Adipose tissue (tissue), 3 donors: ENCODE measurements around the gene ACTMAP. TPM values are rescaled to one million over a fixed set of nuclear protein-coding genes. Genes with fewer than 3 reads are reported as not detected.
A peak's percentile ranks its signal among the peaks of the same experiment; 100 is the strongest.
"Not testable (repeated sequence)": the region's sequence is repeated elsewhere in the genome, so short reads cannot be mapped to it uniquely, and the experiment has no call there.

Experiments used
- H3K27ac ChIP-seq: one replicate; pipeline ENCODE4 v1.5.1; 2013; ENCODE audit warnings: low read depth, low read length
- WGBS, 3 donors: extraction: QIAGEN DNeasy Blood & Tissue Kit; methylation state at CpG; one replicate each; pipeline ENCODE4 v1.1.7; 2013; 5-methylcytosine and 5-hydroxymethylcytosine counted together
- polyA plus RNA-seq, 3 donors: library from polyadenylated mRNA; stranded (reverse); fragments of 200-250 nt; gene quantifications; one replicate each; pipeline ENCODE4 v1.2.3, GENCODE V29; 2013
- donor health status: healthy with polysubstance abuse.
- donor health status: Bipolar disorder and iron deficiency.
- donor health status: healthy.

The ACTMAP gene
- polyA plus RNA-seq, 3 donors, result 3.5 to 7.1 (median 5.1) TPM

GRCh38 chr19:40730065-40730464, 20.2 kb downstream of the ACTMAP start:
- whole genome bisulfite sequencing, 3 donors, result 87 to 92% (median 89%) methylated on average over 5 of the region's 5 CpGs
- not testable (repeated sequence) for H3K27ac ChIP-seq

DNA sequence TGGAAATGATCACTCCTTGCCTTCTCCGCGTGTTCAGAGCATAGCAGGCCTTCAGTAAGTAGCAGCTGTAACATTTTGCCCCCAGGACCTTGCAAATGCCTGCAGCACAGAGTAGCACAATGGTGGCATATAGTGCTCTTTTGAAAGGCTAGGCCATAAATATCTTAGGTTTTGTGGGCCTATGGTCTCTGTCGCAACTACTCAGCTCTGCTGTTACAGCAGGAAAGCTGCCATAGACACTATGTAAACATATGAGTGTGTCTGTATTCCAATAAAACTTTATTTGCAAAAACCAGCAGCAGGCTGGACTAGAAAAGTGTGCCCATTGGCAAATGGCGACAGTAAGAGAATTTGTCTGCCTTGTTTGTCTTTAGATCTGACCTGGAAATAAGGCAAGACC, 24.0 kb downstream of the ACTMAP start:
- 97 to 100% (median 99%) methylated on average over 4 of the region's 4 CpGs for WGBS, 3 donors
- no peak overlapping the region for H3K27ac ChIP-seq

DNA sequence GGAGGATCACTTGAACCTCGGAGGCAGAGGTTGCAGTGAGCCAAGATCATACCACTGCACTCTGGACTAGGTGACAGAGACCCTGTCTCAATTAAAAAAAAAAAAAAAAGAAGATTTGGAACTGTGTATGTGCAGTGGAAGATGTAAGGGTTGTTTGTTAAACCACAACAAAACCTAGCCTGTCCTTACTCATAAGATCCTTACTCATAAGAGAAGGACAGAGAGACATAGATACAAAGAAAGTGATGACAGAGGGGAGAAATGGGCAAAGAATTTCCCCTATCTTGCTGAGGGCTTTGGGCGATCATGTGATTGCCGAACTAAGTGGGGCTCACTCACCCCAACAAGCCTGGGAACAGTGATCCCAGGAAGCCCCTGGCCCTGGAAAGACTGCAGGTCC, 25.4 kb downstream of the ACTMAP start:
- H3K27ac ChIP-seq, result no peak overlapping the region

DNA sequence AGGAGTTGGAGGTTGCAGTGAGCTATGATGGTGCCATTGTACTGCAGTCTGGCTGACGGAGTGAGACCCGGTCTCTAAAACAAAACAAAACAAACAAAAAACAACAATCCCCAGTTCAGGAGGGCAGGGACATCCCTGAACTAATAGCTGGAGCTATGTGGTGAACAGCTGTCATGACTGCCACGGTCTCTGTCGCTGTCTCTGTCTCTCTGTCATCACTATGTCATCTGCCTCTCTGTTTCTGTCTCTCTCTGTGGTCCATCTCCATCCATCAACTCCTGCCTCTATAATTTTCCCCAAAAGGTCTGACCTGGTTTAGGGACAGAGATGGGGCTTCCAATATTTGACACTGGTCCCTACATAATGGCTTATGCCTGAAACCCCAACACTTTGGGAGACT, 26.0 kb downstream of the ACTMAP start:
- no peak overlapping the region for H3K27ac ChIP-seq
- WGBS, 3 donors, result 94 to 99% (median 97%) methylated on average over 4 of the region's 4 CpGs

More for the DNA sequence above, 25.4 kb downstream of the ACTMAP start:
- 91 to 97% (median 95%) methylated on average over 3 of the region's 3 CpGs for WGBS, 3 donors

DNA sequence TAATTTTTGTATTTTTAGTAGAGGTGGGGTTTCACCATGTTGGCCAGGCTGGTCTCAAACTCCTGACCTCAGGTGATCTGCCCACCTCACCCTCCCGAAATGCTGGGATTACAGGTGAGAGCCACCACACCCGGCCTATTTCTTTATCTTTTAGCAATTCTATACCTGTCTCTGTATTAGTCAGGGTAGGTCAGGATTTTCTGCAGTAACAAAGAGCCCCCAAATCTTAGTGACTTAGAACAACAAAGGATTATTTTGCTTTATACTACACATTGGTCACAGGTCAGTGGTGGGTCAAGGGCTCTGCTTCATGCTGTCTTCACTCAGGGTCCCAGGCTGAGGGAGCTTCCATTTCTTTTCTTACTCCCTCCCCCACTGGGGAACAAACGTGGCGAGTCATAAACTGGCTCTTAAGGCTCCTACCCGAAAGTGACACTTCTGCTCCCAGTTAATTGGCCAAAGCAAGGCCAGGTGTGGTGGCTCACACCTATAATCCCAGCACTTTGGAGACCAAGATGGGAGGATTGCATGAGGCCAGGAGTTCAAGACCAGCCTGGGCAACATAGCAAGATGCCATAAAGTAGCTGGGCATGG, 26.5 kb downstream of the ACTMAP start:
- no peak overlapping the region for H3K27ac ChIP-seq
- WGBS, 3 donors, result 95 to 96% (median 96%) methylated on average over 5 of the region's 5 CpGs

DNA sequence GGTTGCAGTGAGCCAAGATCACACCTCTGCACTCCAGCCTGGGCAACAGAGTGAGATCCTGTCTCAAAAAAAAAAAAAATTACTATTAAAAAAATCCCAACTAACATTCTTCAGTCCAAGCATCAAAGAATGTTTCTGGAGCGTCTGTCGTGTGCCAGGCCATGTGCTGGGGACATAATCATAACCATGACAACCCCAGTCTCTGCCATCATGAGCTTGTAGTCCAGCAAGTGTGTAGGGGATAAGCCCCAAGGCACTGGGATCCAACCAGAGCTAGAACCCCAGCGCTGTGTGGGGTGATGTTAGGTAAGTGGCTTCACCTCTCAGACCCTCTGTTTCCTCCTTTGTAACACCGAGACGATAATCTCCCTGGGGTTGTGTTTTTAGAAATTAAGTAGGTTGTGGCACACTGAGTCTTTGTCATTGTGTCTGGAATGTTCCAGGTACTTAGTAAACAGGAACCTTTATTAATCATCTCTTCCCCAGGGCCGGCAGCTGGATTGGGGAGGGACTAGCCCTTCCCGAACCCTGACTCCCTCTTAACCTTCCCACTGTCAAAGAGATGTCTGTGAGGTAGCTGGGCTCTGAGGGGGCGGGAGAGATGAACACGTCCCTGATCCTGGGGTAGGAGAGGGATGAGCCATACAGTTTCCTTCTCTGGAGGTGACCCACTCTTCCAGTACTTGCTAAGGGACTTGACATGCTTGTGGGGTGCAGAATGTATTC, 28.2 kb downstream of the ACTMAP start:
- WGBS, 3 donors, result 52 to 60% (median 57%) methylated on average over 9 of the region's 9 CpGs
- H3K27ac ChIP-seq, result peak overlapping the region; percentile 6

DNA sequence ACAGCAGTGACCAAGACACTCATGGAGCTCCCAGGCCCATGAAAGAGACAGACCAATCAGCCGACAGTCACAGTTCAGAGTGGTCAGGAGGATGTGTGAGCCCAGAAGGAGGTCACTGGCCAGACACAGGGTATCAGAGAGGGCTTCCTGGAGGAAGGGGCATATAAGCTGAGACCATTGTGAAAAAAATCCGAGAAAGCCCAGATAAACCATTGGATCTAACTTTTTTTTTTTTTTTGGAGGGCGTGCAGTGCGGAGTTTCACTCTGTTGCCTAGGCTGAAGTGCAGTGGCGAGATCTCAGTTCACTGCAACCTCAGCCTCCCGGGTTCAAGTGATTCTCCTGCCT, 29.2 kb downstream of the ACTMAP start:
- WGBS, 3 donors, result 76 to 88% (median 84%) methylated on average over 6 of the region's 6 CpGs
- peak overlapping the region; percentile 92 for H3K27ac ChIP-seq

DNA sequence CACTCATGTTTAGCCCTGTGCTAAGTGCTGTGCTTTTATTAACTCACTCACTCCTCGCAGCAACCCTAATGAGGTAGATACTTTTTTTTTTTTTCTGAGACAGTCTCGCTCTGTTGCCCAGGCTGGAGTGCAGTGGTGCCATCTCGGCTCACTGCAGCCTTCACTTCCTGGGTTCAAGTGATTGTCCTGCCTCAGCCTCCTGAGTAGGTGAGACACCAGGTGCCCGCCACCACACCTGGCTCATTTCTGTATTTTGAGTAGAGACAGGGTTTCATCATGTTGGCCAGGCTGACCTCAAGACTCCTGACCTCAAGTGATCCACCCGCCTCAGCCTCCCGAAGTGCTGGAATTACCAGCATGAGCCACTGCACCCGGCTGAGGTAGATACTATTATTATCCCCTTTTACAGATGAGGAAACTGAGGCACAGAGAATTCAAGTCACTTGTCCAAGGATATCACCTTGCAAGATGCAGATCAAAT, 30.8 kb downstream of the ACTMAP start:
- no peak overlapping the region for H3K27ac ChIP-seq
- WGBS, 3 donors, result 36 to 54% (median 48%) methylated on average over 7 of the region's 7 CpGs

DNA sequence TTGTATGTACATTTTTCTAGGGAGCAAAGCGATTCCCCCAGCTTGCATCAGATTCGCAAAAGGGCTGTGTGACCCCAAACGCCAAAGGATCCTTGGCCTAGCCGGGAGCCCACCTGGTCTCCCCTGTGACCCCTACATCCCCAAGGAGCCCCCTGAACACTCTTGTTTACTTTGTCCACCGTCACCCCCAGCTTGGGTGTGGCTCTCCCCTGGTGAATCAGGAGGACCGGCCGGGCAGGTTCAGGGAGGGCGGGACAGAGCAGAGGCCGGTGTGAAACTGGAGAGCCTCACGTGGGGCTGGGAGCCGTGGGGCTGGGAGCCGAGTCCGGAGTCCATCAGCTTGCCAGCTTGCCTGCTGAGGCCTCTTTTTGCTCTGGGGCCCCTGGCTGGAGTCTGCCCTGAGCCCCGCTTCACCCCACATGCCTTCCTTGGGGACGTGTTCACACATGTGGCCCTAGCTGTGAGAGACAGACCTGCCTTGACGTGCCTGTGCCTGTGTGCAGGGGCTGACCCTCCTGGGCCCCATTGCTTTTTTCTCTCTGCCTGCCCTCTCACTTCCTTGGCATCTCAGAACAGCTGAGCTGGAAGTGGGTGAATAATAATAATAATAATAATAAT, 31.4 kb downstream of the ACTMAP start:
- WGBS, 3 donors, result 6 to 13% (median 12%) methylated on average over 16 of the region's 16 CpGs
- peak overlapping the region; percentile 76 for H3K27ac ChIP-seq

- 20 to 48% (median 45%) methylated on average over 19 to 20 of the region's 20 CpGs for WGBS, 3 donors
- H3K27ac ChIP-seq, result peak overlapping the region; percentile 95
These were observed 32.1 kb downstream of the ACTMAP start for GRCh38 chr19:40717880-40718773.

GRCh38 chr19:40717325-40717879, 32.9 kb downstream of the ACTMAP start:
- H3K27ac ChIP-seq, result peak overlapping the region; percentile 95
- WGBS, 3 donors, result 0 to 2% (median 2%) methylated on average over 20 of the region's 20 CpGs

GRCh38 chr19:40716482-40717324, 33.6 kb downstream of the ACTMAP start, which contains the start of the genes COQ8B and ITPKC:
COQ8B (minus strand) TSS chr19:40716886; CDS start chr19:40714632, 2,254 bp downstream.
ITPKC (plus strand) TSS chr19:40717112; CDS start chr19:40717136, 24 bp downstream.
- 0 to 1% (median 0%) methylated on average over 74 to 76 of the region's 76 CpGs for WGBS, 3 donors

GRCh38 chr19:40716031-40716481, 34.2 kb downstream of the ACTMAP start:
- 4 to 7% (median 5%) methylated on average over 8 of the region's 8 CpGs for WGBS, 3 donors
- H3K27ac ChIP-seq, result peak overlapping the region; percentile 95

More at GRCh38 chr19:40716482-40717324, 33.6 kb downstream of the ACTMAP start, which contains the start of the genes COQ8B and ITPKC:
- peak within 1 kb of the TSS; percentile 95 for H3K27ac ChIP-seq

- 2 to 4% (median 3%) methylated on average over 31 of the region's 31 CpGs for WGBS, 3 donors
- peak overlapping the region; percentile 89 for H3K27ac ChIP-seq
These were observed 35.6 kb downstream of the ACTMAP start for GRCh38 chr19:40714441-40715299.

DNA sequence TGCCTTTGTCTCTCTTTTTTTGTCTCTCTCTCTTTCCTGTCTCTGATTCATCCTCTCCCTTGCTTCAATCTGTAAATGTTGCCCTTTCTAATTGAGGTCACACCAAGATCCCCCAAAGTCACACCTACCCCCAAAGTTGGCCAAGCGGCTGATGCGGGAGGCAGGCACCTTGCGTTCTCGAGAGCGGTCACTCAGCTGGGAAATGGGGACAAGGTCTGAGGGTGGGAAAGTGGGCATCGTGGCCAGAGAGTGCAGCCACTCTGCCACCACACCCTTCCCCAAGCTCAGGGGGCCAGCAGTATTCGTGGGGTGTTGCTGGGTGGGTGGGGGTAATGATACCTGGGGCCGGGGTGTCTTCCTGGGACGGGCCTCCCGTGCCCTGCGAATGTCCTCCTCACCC, 36.3 kb downstream of the ACTMAP start:
- no peak overlapping the region for H3K27ac ChIP-seq
- WGBS, 3 donors, result 83 to 88% (median 87%) methylated on average over 11 of the region's 11 CpGs

GRCh38 chr19:40709817-40710216, 40.5 kb downstream of the ACTMAP start:
- WGBS, 3 donors, result 90 to 93% (median 91%) methylated on average over 5 of the region's 5 CpGs
- no peak overlapping the region for H3K27ac ChIP-seq
